HL-60 (cell line): ENCODE data around the gene CHTOP.

Experiments
- DNase-seq, 2 experiments: peaks; one replicate each; pipeline ENCODE4 v3.0.0-alpha.2; 2010 to 2020; ENCODE audit warnings: low read depth in 1 of 2, low spot score in 1 of 2
- H3K27ac ChIP-seq: fragments of 250-450 bp; sonication (Bioruptor Pico); replicated peaks from 2 replicates; pipeline ENCODE4 v1.5.1; 2020; ENCODE audit warnings: mild to moderate bottlenecking, moderate library complexity
- H3K27me3 ChIP-seq: fragments of 250-450 bp; sonication (Bioruptor Pico); 2 replicates; pipeline ENCODE4 v1.5.1; 2021; ENCODE audit warnings: mild to moderate bottlenecking, moderate library complexity; ENCODE audit not compliant: insufficient read depth, poor library complexity, severe bottlenecking
- H3K4me3 ChIP-seq: replicated peaks from 2 replicates; pipeline ENCODE4 v1.5.1; 2011; ENCODE audit warnings: mild to moderate bottlenecking, control low read depth, low read length; ENCODE audit not compliant: insufficient read depth
- GABPA ChIP-seq: IDR thresholded peaks from 2 replicates; pipeline ENCODE4 v1.6.1; 2012; ENCODE audit warnings: low read depth
- POLR2AphosphoS5 ChIP-seq: IDR thresholded peaks from 2 replicates; pipeline ENCODE4 v1.6.1; 2012; ENCODE audit warnings: low read depth
- SPI1 ChIP-seq: IDR thresholded peaks from 2 replicates; pipeline ENCODE4 v1.6.1; 2012; ENCODE audit warnings: low read depth, mild to moderate bottlenecking, borderline replicate concordance
- TF ChIP-seq, protein P1 (sequence below): IDR thresholded peaks from one replicate; pipeline ENCODE4 v1.5.1; 2011; ENCODE audit warnings: low read length, control low read depth, inconsistent platforms; ENCODE audit not compliant: insufficient read depth
- TF ChIP-seq, protein P2 (sequence below): IDR thresholded peaks from 2 replicates; pipeline ENCODE4 v1.6.1; 2012; ENCODE audit warnings: low read depth; ENCODE audit not compliant: insufficient replicate concordance

CHTOP gene

DNA sequence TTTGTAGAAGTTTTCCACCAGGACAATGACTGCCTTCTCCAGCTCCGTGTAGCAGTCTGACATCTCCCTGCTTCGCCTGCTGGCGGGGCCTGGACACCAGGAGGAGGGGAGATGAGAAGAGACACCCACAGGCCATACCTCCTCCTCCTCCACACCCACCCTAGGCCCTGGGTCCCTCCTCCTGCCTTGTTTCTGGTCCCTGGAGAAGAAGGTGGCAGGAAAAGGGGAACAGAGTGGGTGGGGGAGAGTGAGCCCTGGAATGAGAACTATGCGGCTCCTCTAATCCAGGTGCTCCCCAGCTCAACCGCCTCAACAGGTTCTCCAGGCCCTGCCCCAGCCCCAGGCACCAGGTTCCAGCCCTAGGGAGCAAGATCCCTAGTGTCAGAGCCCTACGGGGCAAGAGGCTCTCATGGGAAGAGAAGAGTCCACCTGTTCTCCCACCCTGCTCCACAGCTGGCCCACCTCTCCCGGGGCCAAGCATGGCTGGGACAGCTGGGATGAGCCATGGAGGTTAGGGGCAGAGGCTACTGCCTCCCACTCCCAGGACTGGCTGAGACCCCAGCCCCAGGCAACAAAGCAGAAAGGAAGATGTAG lies 25.7 kb upstream of the CHTOP start:
- no peak for TF ChIP-seq SPI1
- TF ChIP-seq POLR2AphosphoS5 = no peak
- TF ChIP-seq, protein P1, sequence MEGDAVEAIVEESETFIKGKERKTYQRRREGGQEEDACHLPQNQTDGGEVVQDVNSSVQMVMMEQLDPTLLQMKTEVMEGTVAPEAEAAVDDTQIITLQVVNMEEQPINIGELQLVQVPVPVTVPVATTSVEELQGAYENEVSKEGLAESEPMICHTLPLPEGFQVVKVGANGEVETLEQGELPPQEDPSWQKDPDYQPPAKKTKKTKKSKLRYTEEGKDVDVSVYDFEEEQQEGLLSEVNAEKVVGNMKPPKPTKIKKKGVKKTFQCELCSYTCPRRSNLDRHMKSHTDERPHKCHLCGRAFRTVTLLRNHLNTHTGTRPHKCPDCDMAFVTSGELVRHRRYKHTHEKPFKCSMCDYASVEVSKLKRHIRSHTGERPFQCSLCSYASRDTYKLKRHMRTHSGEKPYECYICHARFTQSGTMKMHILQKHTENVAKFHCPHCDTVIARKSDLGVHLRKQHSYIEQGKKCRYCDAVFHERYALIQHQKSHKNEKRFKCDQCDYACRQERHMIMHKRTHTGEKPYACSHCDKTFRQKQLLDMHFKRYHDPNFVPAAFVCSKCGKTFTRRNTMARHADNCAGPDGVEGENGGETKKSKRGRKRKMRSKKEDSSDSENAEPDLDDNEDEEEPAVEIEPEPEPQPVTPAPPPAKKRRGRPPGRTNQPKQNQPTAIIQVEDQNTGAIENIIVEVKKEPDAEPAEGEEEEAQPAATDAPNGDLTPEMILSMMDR = no peak
- TF ChIP-seq GABPA = no peak
- DNase-seq = no peak
- Histone ChIP-seq H3K4me3 (no peak overlapping the region), H3K27ac (no peak overlapping the region), H3K27me3 (no peaks in the 10 kb centered on the region)

DNA sequence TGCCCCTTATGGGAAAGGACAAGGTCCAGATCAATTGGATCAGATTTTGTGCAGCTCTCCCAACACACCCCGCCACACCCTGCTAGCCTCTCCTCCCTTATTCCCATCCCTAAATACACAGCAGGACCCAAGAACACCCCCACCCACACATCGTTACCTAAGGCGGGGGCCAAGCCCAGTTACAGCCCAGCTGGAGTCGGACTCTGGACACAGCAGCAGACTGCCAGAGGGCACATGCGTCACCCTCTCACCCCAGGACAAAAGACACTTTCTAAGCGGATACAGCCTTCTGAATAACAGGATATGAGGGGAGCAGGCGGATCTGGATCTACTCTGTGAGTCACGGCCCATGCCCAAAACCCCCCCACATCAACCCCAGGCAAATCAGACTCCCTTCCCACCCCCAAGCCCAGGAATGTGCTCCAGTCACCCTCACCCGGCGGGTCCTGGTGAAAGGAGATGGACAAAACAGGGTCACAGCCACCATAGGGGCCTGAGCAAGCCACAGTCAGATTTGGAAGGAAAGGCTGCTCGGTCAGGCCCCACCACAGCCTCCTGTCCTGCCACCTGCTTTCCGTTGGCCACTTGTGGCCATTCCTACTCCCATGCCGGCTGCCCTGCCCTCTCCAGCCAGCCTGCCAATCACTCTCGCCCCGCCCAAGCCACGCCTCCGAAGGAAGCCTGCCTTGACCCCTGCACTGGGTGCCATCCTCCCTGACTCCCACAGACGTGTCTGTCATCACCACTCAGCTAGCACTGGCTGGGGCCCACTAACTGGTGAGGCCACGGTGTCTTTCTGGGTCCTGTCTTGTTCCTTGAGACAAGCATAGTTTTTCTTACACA lies 24.9 kb upstream of the CHTOP start:
- TF ChIP-seq, protein P2, sequence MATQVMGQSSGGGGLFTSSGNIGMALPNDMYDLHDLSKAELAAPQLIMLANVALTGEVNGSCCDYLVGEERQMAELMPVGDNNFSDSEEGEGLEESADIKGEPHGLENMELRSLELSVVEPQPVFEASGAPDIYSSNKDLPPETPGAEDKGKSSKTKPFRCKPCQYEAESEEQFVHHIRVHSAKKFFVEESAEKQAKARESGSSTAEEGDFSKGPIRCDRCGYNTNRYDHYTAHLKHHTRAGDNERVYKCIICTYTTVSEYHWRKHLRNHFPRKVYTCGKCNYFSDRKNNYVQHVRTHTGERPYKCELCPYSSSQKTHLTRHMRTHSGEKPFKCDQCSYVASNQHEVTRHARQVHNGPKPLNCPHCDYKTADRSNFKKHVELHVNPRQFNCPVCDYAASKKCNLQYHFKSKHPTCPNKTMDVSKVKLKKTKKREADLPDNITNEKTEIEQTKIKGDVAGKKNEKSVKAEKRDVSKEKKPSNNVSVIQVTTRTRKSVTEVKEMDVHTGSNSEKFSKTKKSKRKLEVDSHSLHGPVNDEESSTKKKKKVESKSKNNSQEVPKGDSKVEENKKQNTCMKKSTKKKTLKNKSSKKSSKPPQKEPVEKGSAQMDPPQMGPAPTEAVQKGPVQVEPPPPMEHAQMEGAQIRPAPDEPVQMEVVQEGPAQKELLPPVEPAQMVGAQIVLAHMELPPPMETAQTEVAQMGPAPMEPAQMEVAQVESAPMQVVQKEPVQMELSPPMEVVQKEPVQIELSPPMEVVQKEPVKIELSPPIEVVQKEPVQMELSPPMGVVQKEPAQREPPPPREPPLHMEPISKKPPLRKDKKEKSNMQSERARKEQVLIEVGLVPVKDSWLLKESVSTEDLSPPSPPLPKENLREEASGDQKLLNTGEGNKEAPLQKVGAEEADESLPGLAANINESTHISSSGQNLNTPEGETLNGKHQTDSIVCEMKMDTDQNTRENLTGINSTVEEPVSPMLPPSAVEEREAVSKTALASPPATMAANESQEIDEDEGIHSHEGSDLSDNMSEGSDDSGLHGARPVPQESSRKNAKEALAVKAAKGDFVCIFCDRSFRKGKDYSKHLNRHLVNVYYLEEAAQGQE = no peak
- no peak for TF ChIP-seq SPI1
- TF ChIP-seq, protein P1 = no peak
- no peak for TF ChIP-seq GABPA
- TF ChIP-seq POLR2AphosphoS5 = no peak
- Histone ChIP-seq H3K27me3 (no peaks in the 10 kb centered on the region), H3K4me3 (no peak overlapping the region), H3K27ac (no peak overlapping the region)
- no peak for DNase-seq

DNA sequence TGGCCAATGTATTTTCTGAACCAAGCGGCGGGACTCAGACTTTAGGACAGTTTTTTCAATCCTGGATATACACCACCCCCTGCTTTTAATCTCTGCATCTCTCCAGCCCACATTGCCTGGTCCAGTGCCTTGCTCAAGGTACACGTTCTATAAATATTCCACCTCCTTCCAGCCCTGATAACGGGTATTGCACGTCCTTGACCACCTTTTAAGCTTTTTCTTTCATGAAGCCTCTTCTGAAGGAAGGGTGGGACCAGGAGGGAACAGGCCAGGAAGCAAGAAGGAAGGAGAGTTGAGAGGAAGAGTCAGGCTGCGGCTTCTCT lies 24.3 kb upstream of the CHTOP start:
- H3K4me3 ChIP-seq = no peak overlapping the region
- no peak for DNase-seq
- no peak overlapping the region for H3K27ac ChIP-seq
- TF ChIP-seq POLR2AphosphoS5 (no peak), GABPA (no peak), SPI1 (no peak)
- TF ChIP-seq, protein P2 = no peak
- TF ChIP-seq, protein P1 = no peak
- no peaks in the 10 kb centered on the region for H3K27me3 ChIP-seq
